ENCODE data around the gene ST8SIA3.

The ST8SIA3 gene

DNA sequence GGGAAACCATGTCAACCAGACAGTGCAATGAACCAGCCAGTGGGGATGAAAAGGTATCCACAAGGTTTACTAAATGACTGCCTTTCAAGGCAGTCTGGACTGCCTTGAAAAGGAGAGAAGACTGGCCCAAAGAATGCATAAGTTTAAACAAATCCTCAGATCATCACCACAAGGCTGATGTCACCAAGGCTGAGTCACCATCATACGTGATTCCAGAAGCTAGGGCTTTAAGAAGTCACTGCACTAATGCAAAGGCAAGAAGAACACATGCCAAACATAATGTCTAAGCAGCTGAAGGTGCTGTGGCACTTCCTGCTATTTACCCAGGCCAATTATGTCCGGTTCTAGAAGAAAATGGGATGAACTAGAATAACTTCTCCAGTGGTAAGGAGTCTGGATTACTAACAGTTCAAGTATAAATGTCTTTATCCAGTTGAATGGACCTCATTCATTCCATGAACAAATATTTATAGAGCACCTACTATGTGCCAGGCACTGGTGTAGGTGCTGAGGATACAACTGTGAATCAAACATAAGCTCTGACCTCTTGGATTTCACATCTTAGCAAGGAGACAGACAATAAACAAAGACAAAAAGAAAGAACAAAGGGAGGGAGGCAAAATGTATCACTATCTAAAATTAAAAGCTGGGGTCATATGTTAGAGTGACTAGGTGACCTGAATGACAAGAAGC lies 45.2 kb downstream of the ST8SIA3 start:
- no peaks in the 10 kb centered on the region for H3K36me3 Mint-ChIP-seq
- ATAC-seq, result no peak
- H3K4me1 Mint-ChIP-seq, result no peaks in the 10 kb centered on the region
- no peak overlapping the region for H3K4me3 Mint-ChIP-seq
- no peaks in the 10 kb centered on the region for H3K27me3 Mint-ChIP-seq
- no peak overlapping the region for H3K27ac Mint-ChIP-seq
- H3K9me3 Mint-ChIP-seq, result peaks cover 17% of the 10 kb centered on the region

- no peak for ATAC-seq
- H3K4me3 Mint-ChIP-seq, result no peak overlapping the region
- H3K27ac Mint-ChIP-seq, result no peak overlapping the region
- H3K4me1 Mint-ChIP-seq, result no peaks in the 10 kb centered on the region
- H3K36me3 Mint-ChIP-seq, result no peaks in the 10 kb centered on the region
- H3K9me3 Mint-ChIP-seq, result peaks cover 3% of the 10 kb centered on the region
- peaks cover 45% of the 10 kb centered on the region for H3K27me3 Mint-ChIP-seq
Observed at GRCh38 chr18:57404345-57404744, 52.0 kb downstream of the ST8SIA3 start.

GRCh38 chr18:57409650-57410049 lies 57.3 kb downstream of the ST8SIA3 start:
- Mint-ChIP-seq H3K27ac (no peak overlapping the region), H3K4me3 (no peak overlapping the region), H3K4me1 (no peaks in the 10 kb centered on the region), H3K27me3 (peaks cover 49% of the 10 kb centered on the region), H3K36me3 (no peaks in the 10 kb centered on the region), H3K9me3 (peaks cover 6% of the 10 kb centered on the region)
- no peak for ATAC-seq

DNA sequence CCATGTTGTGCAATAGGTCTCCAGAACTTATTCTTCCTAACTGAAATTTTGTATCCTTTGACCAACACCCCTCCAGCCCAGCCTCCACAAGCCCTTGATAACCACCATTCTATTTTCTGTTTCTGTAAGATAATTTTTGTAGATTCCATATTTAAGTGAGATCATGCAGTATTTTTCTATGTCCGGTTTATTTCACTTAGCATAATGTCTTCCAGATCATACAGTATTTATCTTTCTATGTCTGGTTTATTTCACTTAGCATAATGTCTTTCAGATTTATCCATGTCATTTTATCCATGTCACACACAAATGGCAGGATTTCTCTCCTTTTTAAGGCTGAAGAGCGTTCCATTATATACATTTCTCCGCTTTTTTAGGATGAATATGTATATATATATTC lies 58.4 kb downstream of the ST8SIA3 start:
- no peak for ATAC-seq
- Mint-ChIP-seq H3K4me1 (no peaks in the 10 kb centered on the region), H3K36me3 (no peaks in the 10 kb centered on the region)

DNA sequence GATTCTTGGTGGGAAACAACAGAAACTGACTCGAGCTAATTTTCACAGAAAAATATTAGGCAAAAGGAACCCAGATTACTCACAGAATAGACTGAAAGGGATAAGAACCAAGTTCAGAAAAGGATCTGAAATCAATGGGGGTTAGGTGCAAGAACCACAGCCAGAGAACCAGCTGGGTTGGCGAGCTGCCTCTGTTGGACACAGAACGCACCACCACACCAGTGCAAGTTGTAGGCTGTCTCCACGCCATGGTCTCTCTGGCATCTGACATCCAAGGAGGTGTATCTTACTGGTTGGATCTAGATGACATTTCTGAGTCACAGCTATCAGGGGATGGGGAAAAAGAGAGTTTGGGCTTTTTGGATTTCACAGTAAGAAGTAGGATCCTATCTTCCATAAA lies 64.2 kb downstream of the ST8SIA3 start:
- Mint-ChIP-seq H3K4me3 (no peak overlapping the region), H3K4me1 (no peaks in the 10 kb centered on the region), H3K36me3 (no peaks in the 10 kb centered on the region), H3K27me3 (peaks cover 18% of the 10 kb centered on the region), H3K27ac (no peak overlapping the region), H3K9me3 (peaks cover 8% of the 10 kb centered on the region)
- ATAC-seq, result no peak

More for the DNA sequence above, 58.4 kb downstream of the ST8SIA3 start:
- Mint-ChIP-seq H3K27me3 (peaks cover 42% of the 10 kb centered on the region), H3K27ac (no peak overlapping the region), H3K4me3 (no peak overlapping the region), H3K9me3 (peaks cover 6% of the 10 kb centered on the region)
